ENCODE data around the gene DLX4. TPM values are rescaled to one million over a fixed set of nuclear protein-coding genes. Genes with fewer than 3 reads are reported as not detected.

DLX4 gene
- total RNA-seq, 1 experiment from 2014 or later: 1.3 TPM

GRCh38 chr17:49932138-49932723, 36.8 kb upstream of the DLX4 start (continued):
- TF ChIP-seq MYBL2 (CRISPR knock-in tag; IDR thresholded peaks at IDR 0.05) (no peak), GTF2I (CRISPR knock-in tag; conservative IDR thresholded peaks at IDR 0.05) (no peak), RELA (CRISPR knock-in tag; IDR thresholded peaks at IDR 0.05; ENCODE audit: borderline replicate concordance) (no peak)

- Mint-ChIP-seq H3K9me3 (no peaks in the 10 kb centered on the region), H3K27me3 (ENCODE audit: low read depth) (peaks cover 16% of the 10 kb centered on the region), H3K27ac (no peak overlapping the region), H3K36me3 (no peaks in the 10 kb centered on the region), H3K4me1 (peaks cover 12% of the 10 kb centered on the region), H3K4me3 (no peak overlapping the region)
- CTCF ChIA-PET: interaction anchor here (1.0 to 2.1 kb wide), 3 partner anchors 20 to 147 kb away, joined by 3 to 10 read pairs (median 4); no protein-coding TSS in a partner anchor
- POLR2A ChIA-PET: no interaction called here
- TF ChIP-seq NFE2L1 (CRISPR knock-in tag; IDR thresholded peaks at IDR 0.05) (no peak), NR2C2 (CRISPR knock-in tag; IDR thresholded peaks at IDR 0.05) (no peak), CDX4 (CRISPR knock-in tag; IDR thresholded peaks at IDR 0.05; ENCODE audit: borderline replicate concordance) (no peak), ETV6 (CRISPR knock-in tag; IDR thresholded peaks at IDR 0.05) (no peak), CREM (CRISPR knock-in tag; IDR thresholded peaks at IDR 0.05) (no peak), TEAD1 (CRISPR knock-in tag; IDR thresholded peaks at IDR 0.05) (no peak), ZNF512 (CRISPR knock-in tag; IDR thresholded peaks at IDR 0.05; ENCODE audit: borderline replicate concordance) (no peak), ZSCAN18 (CRISPR knock-in tag; IDR thresholded peaks at IDR 0.05) (no peak), IRF2 (CRISPR knock-in tag; IDR thresholded peaks at IDR 0.05; ENCODE audit: borderline replicate concordance, low read depth) (no peak), FOXJ3 (CRISPR knock-in tag; IDR thresholded peaks at IDR 0.05; ENCODE audit: borderline replicate concordance) (no peak), ESRRA (CRISPR knock-in tag; IDR thresholded peaks at IDR 0.05; ENCODE audit: borderline replicate concordance) (no peak), HMGXB4 (CRISPR knock-in tag; IDR thresholded peaks at IDR 0.05) (no peak), ZNF219 (CRISPR knock-in tag; IDR thresholded peaks at IDR 0.05; ENCODE audit: borderline replicate concordance) (no peak)
- ATAC-seq (no peak), DNase-seq (ENCODE audit: low spot score) (no peak)
Measured at GRCh38 chr17:49932901-49933300, 36.1 kb upstream of the DLX4 start.

- no peak overlapping the region for H3K4me3 Mint-ChIP-seq
- POLR2A ChIA-PET: no interaction called here
- DNase-seq (ENCODE audit: low spot score) (no peak), ATAC-seq (peak; percentile 61)
- no peaks in the 10 kb centered on the region for H3K9me3 Mint-ChIP-seq
- H3K27ac Mint-ChIP-seq: no peak overlapping the region
- CTCF ChIA-PET: interaction anchor here (0.8 to 2.0 kb wide), 5 partner anchors 17 to 63 kb away, joined by 3 to 5 read pairs (median 3); no protein-coding TSS in a partner anchor
- peaks cover 23% of the 10 kb centered on the region for H3K27me3 Mint-ChIP-seq (ENCODE audit: low read depth)
- peaks cover 12% of the 10 kb centered on the region for H3K4me1 Mint-ChIP-seq
- H3K36me3 Mint-ChIP-seq: no peaks in the 10 kb centered on the region
- TF ChIP-seq GTF2I (CRISPR knock-in tag; conservative IDR thresholded peaks at IDR 0.05) (no peak), CTCF (IDR thresholded peaks at IDR 0.05) (no peak), NFATC4 (CRISPR knock-in tag; IDR thresholded peaks at IDR 0.05) (no peak)
Measured at GRCh38 chr17:49935526-49936210, 33.3 kb upstream of the DLX4 start.
